HEK293 (cell line): ENCODE data around the gene WDR35.

Source experiments
- CTCF ChIA-PET: fragments of 350-600 bp; formaldehyde crosslinking; extraction: SDS; loops from one replicate; lab custom pipeline; 2021; ENCODE audit warnings: antibody characterized with exemption; lab: Yijun Ruan, JAX
- POLR2A ChIA-PET: fragments of 300-600 bp; formaldehyde crosslinking; extraction: SDS; loops from one replicate; lab custom pipeline; 2020; ENCODE audit warnings: antibody characterized with exemption, inconsistent platforms; lab: Yijun Ruan, JAX
- H3K27ac ChIP-seq: fragments of 200-500 bp; sonication (Bioruptor generic); 2 replicates; pipeline ENCODE4 v1.5.1; 2014; ENCODE audit warnings: low read depth, low read length, control low read depth, inconsistent platforms; ENCODE audit errors: extremely low read depth
- H3K36me3 ChIP-seq, 2 experiments: fragments of 200-500 bp in 1 of 2; sonication (Bioruptor generic) in 1 of 2; 1 replicate in 1 of 2; 2 replicates in 1 of 2; pipeline ENCODE4 v1.5.1; 2014 to 2017; ENCODE audit warnings: inconsistent platforms in 2 of 2, low read length in 2 of 2; ENCODE audit not compliant: control insufficient read depth in 2 of 2, insufficient read depth in 1 of 2
- H3K4me1 ChIP-seq: fragments of 200-500 bp; sonication (Bioruptor generic); 2 replicates; pipeline ENCODE4 v1.5.1; 2014; ENCODE audit warnings: mild to moderate bottlenecking, low read length, inconsistent platforms; ENCODE audit not compliant: control insufficient read depth, insufficient read depth
- H3K4me3 ChIP-seq: 2 replicates; pipeline ENCODE4 v1.5.1; 2011; ENCODE audit warnings: low read depth, mild to moderate bottlenecking, control low read depth, low read length, moderate library complexity
- H3K9me3 ChIP-seq: fragments of 200-500 bp; sonication (Bioruptor generic); 2 replicates; pipeline ENCODE4 v1.5.1; 2014; ENCODE audit warnings: low read depth, low read length, inconsistent platforms; ENCODE audit not compliant: control insufficient read depth, insufficient read depth
- GLI2 ChIP-seq: fragments of 450-650 bp; formaldehyde crosslinking; IDR thresholded peaks from 2 replicates; pipeline ENCODE4; 2017; ENCODE audit warnings: missing biosample characterization, missing genetic modification characterization, low read depth, borderline replicate concordance
- HOXC10 ChIP-seq: sonication (generic); formaldehyde crosslinking; IDR thresholded peaks from 2 replicates; pipeline ENCODE4 v1.8.1; 2023; ENCODE audit warnings: mild to moderate bottlenecking, missing genetic modification reagents
- PRDM2 ChIP-seq: fragments of 450-650 bp; formaldehyde crosslinking; IDR thresholded peaks from 2 replicates; pipeline ENCODE4 v1.5.1; 2016; ENCODE audit warnings: missing biosample characterization, missing genetic modification characterization, borderline replicate concordance
- SETDB1 ChIP-seq: IDR thresholded peaks from one replicate; pipeline ENCODE4 v1.6.1; 2017; ENCODE audit warnings: mild to moderate bottlenecking, low read length, moderate library complexity, mixed read lengths; ENCODE audit not compliant: insufficient read length
- TCF7L2 ChIP-seq: IDR thresholded peaks from 2 replicates; pipeline ENCODE4 v1.6.1; 2011; ENCODE audit warnings: low read depth, mild to moderate bottlenecking, inconsistent platforms, low read length, moderate library complexity, borderline replicate concordance
- ZBTB1 ChIP-seq: fragments of 450-650 bp; formaldehyde crosslinking; IDR thresholded peaks from 2 replicates; pipeline ENCODE4 v1.5.1; 2016; ENCODE audit warnings: missing biosample characterization, missing genetic modification characterization
- ZBTB6 ChIP-seq: fragments of 450-650 bp; formaldehyde crosslinking; IDR thresholded peaks from 2 replicates; pipeline ENCODE4 v1.5.1; 2017; ENCODE audit warnings: missing biosample characterization, missing genetic modification characterization
- ZIC2 ChIP-seq: fragments of 450-650 bp; formaldehyde crosslinking; IDR thresholded peaks from 2 replicates; pipeline ENCODE4 v1.5.1; 2016; ENCODE audit warnings: missing biosample characterization, missing genetic modification characterization
- ZNF138 ChIP-seq: fragments of 450-650 bp; formaldehyde crosslinking; IDR thresholded peaks from 2 replicates; pipeline ENCODE4 v1.5.1; 2016; ENCODE audit warnings: missing biosample characterization, missing genetic modification characterization, borderline replicate concordance
- ZNF169 ChIP-seq: fragments of 450-650 bp; formaldehyde crosslinking; IDR thresholded peaks from 2 replicates; pipeline ENCODE4 v1.5.1; 2016; ENCODE audit warnings: missing biosample characterization, missing genetic modification characterization
- ZNF239 ChIP-seq: fragments of 450-650 bp; formaldehyde crosslinking; IDR thresholded peaks from 2 replicates; pipeline ENCODE4 v1.5.1; 2016; ENCODE audit warnings: missing biosample characterization, missing genetic modification characterization
- ZNF324 ChIP-seq: fragments of 450-650 bp; formaldehyde crosslinking; IDR thresholded peaks from 2 replicates; pipeline ENCODE4 v1.5.1; 2016; ENCODE audit warnings: missing biosample characterization, missing genetic modification characterization
- ZNF423 ChIP-seq: fragments of 450-650 bp; formaldehyde crosslinking; IDR thresholded peaks from 2 replicates; pipeline ENCODE4 v1.5.1; 2016; ENCODE audit warnings: missing biosample characterization, missing genetic modification characterization
- ZNF513 ChIP-seq: fragments of 450-650 bp; IDR thresholded peaks from 2 replicates; pipeline ENCODE4 v1.5.1; 2018; ENCODE audit warnings: missing biosample characterization, missing genetic modification characterization
- ZNF514 ChIP-seq: fragments of 450-650 bp; formaldehyde crosslinking; IDR thresholded peaks from 2 replicates; pipeline ENCODE4 v1.5.1; 2016; ENCODE audit warnings: missing biosample characterization, missing genetic modification characterization
- ZNF544 ChIP-seq: fragments of 450-650 bp; formaldehyde crosslinking; IDR thresholded peaks from 2 replicates; pipeline ENCODE4 v1.5.0; 2017; ENCODE audit warnings: missing biosample characterization, missing genetic modification characterization
- ZNF600 ChIP-seq: fragments of 450-650 bp; formaldehyde crosslinking; IDR thresholded peaks from 2 replicates; pipeline ENCODE4 v1.5.1; 2016; ENCODE audit warnings: missing biosample characterization, missing genetic modification characterization
- ZNF623 ChIP-seq: fragments of 450-650 bp; formaldehyde crosslinking; IDR thresholded peaks from 2 replicates; pipeline ENCODE4 v1.5.1; 2016; ENCODE audit warnings: missing biosample characterization, missing genetic modification characterization
- ZNF660 ChIP-seq: fragments of 450-650 bp; IDR thresholded peaks from 2 replicates; pipeline ENCODE4 v1.5.1; 2018; ENCODE audit warnings: missing biosample characterization, mild to moderate bottlenecking, missing genetic modification characterization
- ZNF704 ChIP-seq: fragments of 450-650 bp; formaldehyde crosslinking; IDR thresholded peaks from 2 replicates; pipeline ENCODE4 v1.5.1; 2016; ENCODE audit warnings: missing biosample characterization, missing genetic modification characterization
- ZNF777 ChIP-seq: fragments of 450-650 bp; formaldehyde crosslinking; IDR thresholded peaks from 2 replicates; pipeline ENCODE4 v1.5.1; 2017; ENCODE audit warnings: missing biosample characterization, missing genetic modification characterization, borderline replicate concordance
- ZNF837 ChIP-seq: fragments of 450-650 bp; formaldehyde crosslinking; IDR thresholded peaks from 2 replicates; pipeline ENCODE4 v1.5.1; 2016; ENCODE audit warnings: missing biosample characterization, missing genetic modification characterization
- ZXDB ChIP-seq: fragments of 450-650 bp; formaldehyde crosslinking; IDR thresholded peaks from 2 replicates; pipeline ENCODE4 v1.5.1; 2016; ENCODE audit warnings: missing biosample characterization, missing genetic modification characterization
- TF ChIP-seq, protein P1 (sequence below): fragments of 450-650 bp; formaldehyde crosslinking; IDR thresholded peaks from 2 replicates; pipeline ENCODE4 v1.5.1; 2016; ENCODE audit warnings: missing biosample characterization, missing genetic modification characterization
- TF ChIP-seq, protein P2 (sequence below): fragments of 450-650 bp; formaldehyde crosslinking; IDR thresholded peaks from 2 replicates; pipeline ENCODE4; 2016; ENCODE audit warnings: missing biosample characterization, missing genetic modification characterization

The WDR35 gene

DNA sequence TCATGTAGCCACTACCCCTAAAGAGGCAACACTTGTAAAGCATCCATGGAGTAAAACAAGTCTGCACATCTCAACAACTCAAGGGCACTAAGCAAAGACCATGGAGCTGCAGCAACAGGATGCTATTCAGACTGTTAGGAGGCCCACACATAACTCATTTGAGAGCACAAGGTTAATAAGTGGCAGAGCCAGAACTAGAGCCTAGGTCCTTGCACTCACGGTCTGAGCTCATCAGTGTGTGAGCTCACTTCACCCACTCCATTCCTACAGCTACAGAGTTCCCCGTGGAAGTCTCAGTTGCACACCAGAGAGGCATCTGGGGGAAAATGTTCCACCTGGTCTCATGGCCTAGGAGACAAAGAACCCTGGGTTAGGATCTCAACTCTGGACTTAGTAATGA is 123.1 kb downstream of the WDR35 start:
- H3K9me3 ChIP-seq: no peaks in the 10 kb centered on the region
- H3K4me3 ChIP-seq: no peak overlapping the region
- H3K36me3 ChIP-seq: no peaks in the 10 kb centered on the region
- no peak overlapping the region for H3K27ac ChIP-seq
- POLR2A ChIA-PET: no interaction called here
- H3K4me1 ChIP-seq: no peaks in the 10 kb centered on the region
- TF ChIP-seq TCF7L2: no peak
- TF ChIP-seq, protein P1, sequence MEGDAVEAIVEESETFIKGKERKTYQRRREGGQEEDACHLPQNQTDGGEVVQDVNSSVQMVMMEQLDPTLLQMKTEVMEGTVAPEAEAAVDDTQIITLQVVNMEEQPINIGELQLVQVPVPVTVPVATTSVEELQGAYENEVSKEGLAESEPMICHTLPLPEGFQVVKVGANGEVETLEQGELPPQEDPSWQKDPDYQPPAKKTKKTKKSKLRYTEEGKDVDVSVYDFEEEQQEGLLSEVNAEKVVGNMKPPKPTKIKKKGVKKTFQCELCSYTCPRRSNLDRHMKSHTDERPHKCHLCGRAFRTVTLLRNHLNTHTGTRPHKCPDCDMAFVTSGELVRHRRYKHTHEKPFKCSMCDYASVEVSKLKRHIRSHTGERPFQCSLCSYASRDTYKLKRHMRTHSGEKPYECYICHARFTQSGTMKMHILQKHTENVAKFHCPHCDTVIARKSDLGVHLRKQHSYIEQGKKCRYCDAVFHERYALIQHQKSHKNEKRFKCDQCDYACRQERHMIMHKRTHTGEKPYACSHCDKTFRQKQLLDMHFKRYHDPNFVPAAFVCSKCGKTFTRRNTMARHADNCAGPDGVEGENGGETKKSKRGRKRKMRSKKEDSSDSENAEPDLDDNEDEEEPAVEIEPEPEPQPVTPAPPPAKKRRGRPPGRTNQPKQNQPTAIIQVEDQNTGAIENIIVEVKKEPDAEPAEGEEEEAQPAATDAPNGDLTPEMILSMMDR (tag by site-specific recombination): no peak
- TF ChIP-seq ZNF777: no peak
- no peak for TF ChIP-seq ZNF324 (tag by site-specific recombination)
- TF ChIP-seq ZIC2: no peak
- no peak for TF ChIP-seq ZNF544
- TF ChIP-seq ZNF837 (tag by site-specific recombination): no peak
- TF ChIP-seq ZNF513: no peak
- TF ChIP-seq, protein P2, sequence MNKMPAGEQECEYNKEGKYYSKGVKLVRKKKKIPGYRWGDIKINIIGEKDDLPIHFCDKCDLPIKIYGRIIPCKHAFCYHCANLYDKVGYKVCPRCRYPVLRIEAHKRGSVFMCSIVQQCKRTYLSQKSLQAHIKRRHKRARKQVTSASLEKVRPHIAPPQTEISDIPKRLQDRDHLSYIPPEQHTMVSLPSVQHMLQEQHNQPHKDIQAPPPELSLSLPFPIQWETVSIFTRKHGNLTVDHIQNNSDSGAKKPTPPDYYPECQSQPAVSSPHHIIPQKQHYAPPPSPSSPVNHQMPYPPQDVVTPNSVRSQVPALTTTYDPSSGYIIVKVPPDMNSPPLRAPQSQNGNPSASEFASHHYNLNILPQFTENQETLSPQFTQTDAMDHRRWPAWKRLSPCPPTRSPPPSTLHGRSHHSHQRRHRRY: no peak
- no peak for TF ChIP-seq GLI2
- no peak for TF ChIP-seq ZNF138 (tag by site-specific recombination)
- TF ChIP-seq ZNF514 (tag by site-specific recombination): no peak
- TF ChIP-seq ZNF169 (tag by site-specific recombination): no peak
- CTCF ChIA-PET: no interaction called here

- Histone ChIP-seq H3K27ac (no peak overlapping the region), H3K36me3 (no peaks in the 10 kb centered on the region), H3K9me3 (no peaks in the 10 kb centered on the region), H3K4me3 (no peak overlapping the region), H3K4me1 (no peaks in the 10 kb centered on the region)
- no peak for TF ChIP-seq SETDB1
- no peak for TF ChIP-seq HOXC10 (CRISPR knock-in tag)
- no peak for TF ChIP-seq ZXDB (tag by site-specific recombination)
- TF ChIP-seq ZNF660 (tag by site-specific recombination): no peak
- TF ChIP-seq ZBTB6 (tag by site-specific recombination): no peak
- no peak for TF ChIP-seq ZNF600 (tag by site-specific recombination)
- no peak for TF ChIP-seq ZNF704 (tag by site-specific recombination)
- no peak for TF ChIP-seq ZBTB1
- no peak for TF ChIP-seq ZNF239 (tag by site-specific recombination)
- no peak for TF ChIP-seq ZNF623 (tag by site-specific recombination)
- no peak for TF ChIP-seq ZNF423 (tag by site-specific recombination)
- no peak for TF ChIP-seq PRDM2 (tag by site-specific recombination)
- TF ChIP-seq ZNF138 (tag by site-specific recombination): no peak
- ChIA-PET CTCF (interaction anchor here (0.5 to 3.2 kb wide), 7 partner anchors 8 to 1478 kb away, joined by 4 to 13 read pairs (median 5); no protein-coding TSS in a partner anchor), POLR2A (no interaction called here)
Measured at GRCh38 chr2:19865151-19865550, 124.8 kb downstream of the WDR35 start.
